Right renal pelvis (tissue), 4 donors: ENCODE results near the gene RAB31. TPM values are rescaled to one million over a fixed set of nuclear protein-coding genes. Genes with fewer than 3 reads are reported as not detected.
A peak's percentile ranks its signal among the peaks of the same experiment; 100 is the strongest.
"Not testable (repeated sequence)": the region's sequence is repeated elsewhere in the genome, so short reads cannot be mapped to it uniquely, and the experiment has no call there.

ENCODE experiments used
- DNase-seq, 4 donors: peaks; one replicate each; pipeline ENCODE4 v3.0.0-alpha.2; 2013; ENCODE audit warnings: low read depth in 4 of 4, low spot score in 3 of 4, missing footprints in 1 of 4
- polyA plus RNA-seq, 4 donors: library from polyadenylated mRNA; unstranded; fragments of 120-200 nt; gene quantifications; one replicate each; pipeline ENCODE4 v1.2.1, GENCODE V29; 2013; ENCODE audit not compliant: insufficient read length in 4 of 4

Gene RAB31
- 10 to 100 TPM; 27.3 to 36.0 (median 34.0) TPM for polyA plus RNA-seq

GRCh38 chr18:9708057-9708433 lies at the start of gene RAB31:
Gene RAB31 (plus strand): TSS chr18:9708301. CDS start chr18:9708406, 105 bp downstream.
- peak in 3 of 4 donors; percentile 58 to 64 (median 64) for DNase-seq

GRCh38 chr18:9659499-9660375 lies 48.4 kb upstream of the RAB31 start:
- DNase-seq = no peak

GRCh38 chr18:9661564-9661963 lies 46.5 kb upstream of the RAB31 start:
- DNase-seq = no peak

- DNase-seq = no peak
Observed at GRCh38 chr18:9663377-9663776, 44.7 kb upstream of the RAB31 start.

- no peak for DNase-seq
Observed at GRCh38 chr18:9665314-9665713, 42.8 kb upstream of the RAB31 start.

GRCh38 chr18:9666548-9666947 lies 41.6 kb upstream of the RAB31 start:
- DNase-seq = no peak

GRCh38 chr18:9669016-9669415 lies 39.1 kb upstream of the RAB31 start:
- DNase-seq = no peak

GRCh38 chr18:9671214-9671613 lies 36.9 kb upstream of the RAB31 start:
- no peak for DNase-seq

GRCh38 chr18:9673296-9674251 lies 34.5 kb upstream of the RAB31 start:
- no peak for DNase-seq

- DNase-seq = not testable (repeated sequence)
Observed at GRCh38 chr18:9678216-9678615, 29.9 kb upstream of the RAB31 start.

- no peak for DNase-seq
Observed at GRCh38 chr18:9679125-9679524, 29.0 kb upstream of the RAB31 start.

GRCh38 chr18:9681217-9681616 lies 26.9 kb upstream of the RAB31 start:
- no peak for DNase-seq

GRCh38 chr18:9682572-9682971 lies 25.5 kb upstream of the RAB31 start:
- DNase-seq = no peak

GRCh38 chr18:9683418-9684396 lies 24.4 kb upstream of the RAB31 start:
- no peak for DNase-seq

- DNase-seq = no peak
Observed at GRCh38 chr18:9684881-9685614, 23.1 kb upstream of the RAB31 start.

- DNase-seq = no peak
Observed at GRCh38 chr18:9685615-9685890, 22.5 kb upstream of the RAB31 start.

- DNase-seq = no peak
Observed at GRCh38 chr18:9688036-9688741, 19.9 kb upstream of the RAB31 start.

GRCh38 chr18:9689253-9689652 lies 18.8 kb upstream of the RAB31 start:
- no peak for DNase-seq
